T-helper 17 cell (primary cell): Measurements from ENCODE around the gene DERL2. TPM values are rescaled to one million over a fixed set of nuclear protein-coding genes. Genes with fewer than 3 reads are reported as not detected.

Experiments used
- ATAC-seq: fragments of 150-1000 bp; cut with Tn5 transposase; 2 replicates; pipeline ENCODE4 v1.10.0; 2021; ENCODE audit warnings: mild to moderate bottlenecking, moderate library complexity
- DNase-seq, 3 donors: peaks; one replicate each; pipeline versions ENCODE4 v3.0.0 to v3.0.0-alpha.2; 2020 to 2021
- H3K9me3 ChIP-seq: one replicate; pipeline ENCODE4 v1.7.0; 2013; ENCODE audit warnings: low read length, mild to moderate bottlenecking; ENCODE audit not compliant: control insufficient read depth, poor library complexity, severe bottlenecking
- H3K27ac Mint-ChIP-seq: one replicate; pipeline ENCODE4 v1.8.0; 2022; ENCODE audit warnings: mild to moderate bottlenecking, moderate library complexity, mixed read lengths
- H3K27me3 Mint-ChIP-seq: one replicate; pipeline ENCODE4 v1.8.0; 2022; ENCODE audit warnings: mixed read lengths
- H3K36me3 Mint-ChIP-seq: one replicate; pipeline ENCODE4 v1.8.0; 2022; ENCODE audit warnings: low read depth, mixed read lengths
- H3K4me1 Mint-ChIP-seq: one replicate; pipeline ENCODE4 v1.8.0; 2022; ENCODE audit warnings: mild to moderate bottlenecking, mixed read lengths
- H3K4me3 Mint-ChIP-seq: one replicate; pipeline ENCODE4 v1.8.0; 2022; ENCODE audit warnings: mild to moderate bottlenecking, moderate library complexity, mixed read lengths
- total RNA-seq, 4 donors: library from RNA in 2 of 4; stranded (reverse) in 2 of 4; gene quantifications; one replicate each; pipeline ENCODE4 v1.2.3 and lab custom pipeline; 2022 to 2026

The DERL2 gene
- total RNA-seq, 2 donors from 2014 or later = 66.3 to 78.0 TPM

GRCh38 chr17:5488752-5489151, 2.8 kb upstream of the DERL2 start:
- peaks cover 33% of the 10 kb centered on the region for H3K4me1 Mint-ChIP-seq
- peak overlapping the region; percentile 97 for H3K27ac Mint-ChIP-seq
- no peaks in the 10 kb centered on the region for H3K27me3 Mint-ChIP-seq
- no peak for ATAC-seq
- DNase-seq = no peak
- peaks cover 4% of the 10 kb centered on the region for H3K36me3 Mint-ChIP-seq
- no peaks in the 10 kb centered on the region for H3K9me3 ChIP-seq
- no peak overlapping the region for H3K4me3 Mint-ChIP-seq

GRCh38 chr17:5486206-5487124, 487 bp upstream of the DERL2 start, which contains the start of gene MIS12:
MIS12 (plus strand) TSS chr17:5486566; CDS start chr17:5488863, 2,297 bp downstream.
- ATAC-seq (peak; percentile 93), DNase-seq (peak; percentile 90 to 98 (median 92))
- H3K36me3 Mint-ChIP-seq = peaks cover 4% of the 10 kb centered on the region
- H3K4me3 Mint-ChIP-seq = peak within 1 kb of the TSS; percentile 95
- peak within 1 kb of the TSS; percentile 97 for H3K27ac Mint-ChIP-seq
- peaks cover 37% of the 10 kb centered on the region for H3K4me1 Mint-ChIP-seq
- H3K27me3 Mint-ChIP-seq = no peaks in the 10 kb centered on the region
- no peaks in the 10 kb centered on the region for H3K9me3 ChIP-seq

- Mint-ChIP-seq H3K4me1 (peaks cover 26% of the 10 kb centered on the region), H3K4me3 (no peak overlapping the region), H3K27me3 (no peaks in the 10 kb centered on the region), H3K36me3 (peaks cover 6% of the 10 kb centered on the region), H3K27ac (no peak overlapping the region)
- ATAC-seq = no peak
- DNase-seq = no peak
- H3K9me3 ChIP-seq = no peaks in the 10 kb centered on the region
Observed at GRCh38 chr17:5481451-5481850, 4.5 kb downstream of the DERL2 start.

GRCh38 chr17:5480962-5481361, 5.0 kb downstream of the DERL2 start:
- Mint-ChIP-seq H3K27me3 (no peaks in the 10 kb centered on the region), H3K4me3 (no peak overlapping the region), H3K27ac (no peak overlapping the region), H3K4me1 (peaks cover 26% of the 10 kb centered on the region), H3K36me3 (peaks cover 6% of the 10 kb centered on the region)
- no peak for DNase-seq
- ATAC-seq = no peak
- no peaks in the 10 kb centered on the region for H3K9me3 ChIP-seq

- H3K9me3 ChIP-seq = no peaks in the 10 kb centered on the region
- DNase-seq = no peak
- Mint-ChIP-seq H3K27ac (no peak overlapping the region), H3K4me1 (peaks cover 14% of the 10 kb centered on the region), H3K36me3 (peaks cover 9% of the 10 kb centered on the region), H3K4me3 (no peak overlapping the region), H3K27me3 (no peaks in the 10 kb centered on the region)
- no peak for ATAC-seq
Observed at GRCh38 chr17:5478992-5479391, 7.0 kb downstream of the DERL2 start.

- no peak overlapping the region for H3K27ac Mint-ChIP-seq
- DNase-seq (no peak), ATAC-seq (no peak)
- H3K9me3 ChIP-seq = no peaks in the 10 kb centered on the region
- H3K4me1 Mint-ChIP-seq = peaks cover 11% of the 10 kb centered on the region
- no peak overlapping the region for H3K4me3 Mint-ChIP-seq
- H3K27me3 Mint-ChIP-seq = no peaks in the 10 kb centered on the region
- H3K36me3 Mint-ChIP-seq = peaks cover 9% of the 10 kb centered on the region
Observed at GRCh38 chr17:5473906-5474305, 12.1 kb downstream of the DERL2 start.

- no peak for DNase-seq
- Mint-ChIP-seq H3K4me1 (peaks cover 18% of the 10 kb centered on the region), H3K36me3 (peaks cover 9% of the 10 kb centered on the region), H3K27me3 (no peaks in the 10 kb centered on the region), H3K4me3 (no peak overlapping the region), H3K27ac (peak overlapping the region; percentile 19)
- H3K9me3 ChIP-seq = no peaks in the 10 kb centered on the region
- no peak for ATAC-seq
Observed at GRCh38 chr17:5472511-5472910, 13.5 kb downstream of the DERL2 start.

- no peaks in the 10 kb centered on the region for H3K9me3 ChIP-seq
- Mint-ChIP-seq H3K4me3 (peak overlapping the region; percentile 96), H3K27ac (peak overlapping the region; percentile 92), H3K4me1 (peaks cover 36% of the 10 kb centered on the region), H3K36me3 (peaks cover 2% of the 10 kb centered on the region), H3K27me3 (no peaks in the 10 kb centered on the region)
- DNase-seq (no peak), ATAC-seq (peak; percentile 39)
Observed at GRCh38 chr17:5468075-5468473, 17.9 kb downstream of the DERL2 start.

- ATAC-seq = no peak
- Mint-ChIP-seq H3K27ac (peak overlapping the region; percentile 92), H3K36me3 (peaks cover 2% of the 10 kb centered on the region)
Observed at GRCh38 chr17:5467416-5467815, 18.6 kb downstream of the DERL2 start.

GRCh38 chr17:5466295-5466694, 19.7 kb downstream of the DERL2 start:
- Mint-ChIP-seq H3K36me3 (peaks cover 2% of the 10 kb centered on the region), H3K27me3 (no peaks in the 10 kb centered on the region), H3K4me3 (no peak overlapping the region), H3K4me1 (peaks cover 36% of the 10 kb centered on the region), H3K27ac (no peak overlapping the region)
- DNase-seq = no peak
- no peak for ATAC-seq
- H3K9me3 ChIP-seq = no peaks in the 10 kb centered on the region

More at GRCh38 chr17:5467416-5467815, 18.6 kb downstream of the DERL2 start:
- no peaks in the 10 kb centered on the region for H3K27me3 Mint-ChIP-seq
- no peaks in the 10 kb centered on the region for H3K9me3 ChIP-seq
- H3K4me1 Mint-ChIP-seq = peaks cover 36% of the 10 kb centered on the region
- no peak for DNase-seq
- peak overlapping the region; percentile 96 for H3K4me3 Mint-ChIP-seq

GRCh38 chr17:5464717-5465507, 21.1 kb downstream of the DERL2 start:
- Mint-ChIP-seq H3K36me3 (peaks cover 6% of the 10 kb centered on the region), H3K27ac (no peak overlapping the region), H3K4me1 (peaks cover 36% of the 10 kb centered on the region), H3K27me3 (no peaks in the 10 kb centered on the region), H3K4me3 (peak overlapping the region; percentile 68)
- ATAC-seq = no peak
- no peak for DNase-seq
- no peaks in the 10 kb centered on the region for H3K9me3 ChIP-seq

GRCh38 chr17:5446786-5447185, 39.2 kb downstream of the DERL2 start:
- H3K36me3 Mint-ChIP-seq = peaks cover 9% of the 10 kb centered on the region
- H3K27me3 Mint-ChIP-seq = no peaks in the 10 kb centered on the region
- no peak overlapping the region for H3K27ac Mint-ChIP-seq
- no peak overlapping the region for H3K4me3 Mint-ChIP-seq
- DNase-seq = no peak
- no peaks in the 10 kb centered on the region for H3K4me1 Mint-ChIP-seq
- ATAC-seq = no peak
- H3K9me3 ChIP-seq = no peaks in the 10 kb centered on the region

GRCh38 chr17:5444209-5444608, 41.8 kb downstream of the DERL2 start:
- DNase-seq (no peak), ATAC-seq (no peak)
- H3K9me3 ChIP-seq = no peaks in the 10 kb centered on the region
- H3K27me3 Mint-ChIP-seq = no peaks in the 10 kb centered on the region
- H3K4me1 Mint-ChIP-seq = peaks cover 6% of the 10 kb centered on the region
- no peak overlapping the region for H3K27ac Mint-ChIP-seq
- H3K36me3 Mint-ChIP-seq = peaks cover 8% of the 10 kb centered on the region
- no peak overlapping the region for H3K4me3 Mint-ChIP-seq
